ENCODE measurements around the gene REX1BD.

Gene REX1BD

GRCh38 chr19:18603958-18604819 is 15.6 kb downstream of the REX1BD start:
- DNase-seq = no peak

- no peak for DNase-seq
Observed at GRCh38 chr19:18604820-18605159, 16.2 kb downstream of the REX1BD start.

- no peak for DNase-seq
Observed at GRCh38 chr19:18605196-18605545, 16.6 kb downstream of the REX1BD start.

- no peak for DNase-seq
Observed at GRCh38 chr19:18605546-18606280, 17.1 kb downstream of the REX1BD start.

- DNase-seq = no peak
Observed at GRCh38 chr19:18606281-18607225, 18.0 kb downstream of the REX1BD start, which contains the start of gene CRLF1. TSS of gene CRLF1 (minus strand) at chr19:18606799. CDS start at chr19:18606656, 143 bp downstream.

- DNase-seq = no peak
Observed at GRCh38 chr19:18607226-18608101, 18.9 kb downstream of the REX1BD start.

- no peak for DNase-seq
Observed at GRCh38 chr19:18608102-18608804, 19.7 kb downstream of the REX1BD start.

GRCh38 chr19:18608805-18609716 is 20.5 kb downstream of the REX1BD start:
- no peak for DNase-seq

- DNase-seq = no peak
Observed at GRCh38 chr19:18609717-18610051, 21.1 kb downstream of the REX1BD start.

GRCh38 chr19:18610245-18610555 is 21.6 kb downstream of the REX1BD start:
- no peak for DNase-seq

GRCh38 chr19:18610556-18611326 is 22.1 kb downstream of the REX1BD start:
- DNase-seq = no peak

- DNase-seq = no peak
Observed at GRCh38 chr19:18611327-18612050, 22.9 kb downstream of the REX1BD start.

GRCh38 chr19:18612051-18612771 is 23.6 kb downstream of the REX1BD start:
- no peak for DNase-seq

GRCh38 chr19:18612772-18613588 is 24.4 kb downstream of the REX1BD start, which contains the start of gene TMEM59L:
TSS of gene TMEM59L (plus strand) at chr19:18612870. CDS start at chr19:18612959, 89 bp downstream.
- no peak for DNase-seq

- DNase-seq = no peak
Observed at GRCh38 chr19:18613589-18614234, 25.1 kb downstream of the REX1BD start.

- DNase-seq = no peak
Observed at GRCh38 chr19:18616023-18616422, 27.4 kb downstream of the REX1BD start.

- no peak for DNase-seq
Observed at GRCh38 chr19:18617562-18617961, 29.0 kb downstream of the REX1BD start.

Data from NCI-H1092 treated with DMSO at 0.1 percent for 48 hours (cell line).